SU-DHL-6 (cell line): ENCODE results near the gene OR4D6.

ENCODE experiments used
- H2AFZ ChIP-seq: fragments of 200-600 bp; sonication (generic); 2 replicates; pipeline ENCODE4 v1.6.1; 2014; ENCODE audit warnings: low read depth, mild to moderate bottlenecking, moderate library complexity, mixed read lengths, antibody characterized with exemption, low read length; ENCODE audit not compliant: severe bottlenecking
- H3F3A ChIP-seq: fragments of 200-600 bp; shearing (Covaris generic); 2 replicates; pipeline ENCODE4 v1.6.0; 2016; ENCODE audit warnings: antibody characterized with exemption, mild to moderate bottlenecking; ENCODE audit not compliant: insufficient read depth
- H3K27ac ChIP-seq: fragments of 200-600 bp; sonication (generic); 2 replicates; pipeline ENCODE4 v1.5.1; 2016; ENCODE audit warnings: low read depth, mild to moderate bottlenecking, low read length, moderate library complexity, mixed read lengths
- H3K27me3 ChIP-seq: fragments of 200-600 bp; sonication (generic), shearing (Covaris generic); 2 replicates; pipeline ENCODE4 v1.6.0; 2014; ENCODE audit warnings: mild to moderate bottlenecking, low read length
- H3K36me3 ChIP-seq: fragments of 200-600 bp; sonication (generic); 2 replicates; pipeline ENCODE4 v1.6.1; 2014; ENCODE audit warnings: mild to moderate bottlenecking, low read length, mixed read lengths
- H3K4me2 ChIP-seq: fragments of 300-600, 200-600 bp; shearing (Covaris generic), sonication (generic); 2 replicates; pipeline ENCODE4 v1.6.0; 2014; ENCODE audit warnings: low read length, low read depth, mild to moderate bottlenecking; ENCODE audit not compliant: poor library complexity, severe bottlenecking
- H3K4me3 ChIP-seq: fragments of 200-600 bp; sonication (generic); 2 replicates; pipeline ENCODE4 v1.5.1; 2014; ENCODE audit warnings: antibody characterized with exemption, low read length, mild to moderate bottlenecking, mixed read lengths; ENCODE audit not compliant: insufficient read depth, poor library complexity, severe bottlenecking
- H3K79me2 ChIP-seq: fragments of 200-600 bp; sonication (generic); 2 replicates; pipeline ENCODE4 v1.6.1; 2014; ENCODE audit warnings: mild to moderate bottlenecking, low read length, moderate library complexity; ENCODE audit not compliant: insufficient read depth
- H3K9ac ChIP-seq: fragments of 200-600 bp; sonication (generic); 2 replicates; pipeline ENCODE4 v1.7.0; 2014; ENCODE audit warnings: mild to moderate bottlenecking, low read length
- H3K9me2 ChIP-seq: fragments of 200-600 bp; sonication (generic); replicated peaks from 2 replicates; pipeline ENCODE4 v1.6.1; 2014; ENCODE audit warnings: low read length; ENCODE audit not compliant: insufficient read depth
- H3K9me3 ChIP-seq: fragments of 200-600 bp; sonication (generic); 2 replicates; pipeline ENCODE4 v1.6.1; 2014; ENCODE audit warnings: low read length, mixed read lengths; ENCODE audit not compliant: insufficient read depth
- H4K20me1 ChIP-seq: fragments of 200-600 bp; sonication (generic); 2 replicates; pipeline ENCODE4 v1.6.1; 2014; ENCODE audit warnings: low read depth, mild to moderate bottlenecking, antibody characterized with exemption, low read length, moderate library complexity, mixed read lengths
- EZH2phosphoT487 ChIP-seq: fragments of 200-600 bp; sonication (generic), shearing (Covaris generic); conservative IDR thresholded peaks from 2 replicates; pipeline ENCODE4 v1.6.1; 2018; ENCODE audit warnings: mild to moderate bottlenecking, antibody characterized with exemption, low read length, moderate library complexity, mixed read lengths
- TF ChIP-seq, protein P1 (sequence below): fragments of 200-600 bp; sonication (generic); IDR thresholded peaks from one replicate; pipeline ENCODE4 v1.5.1; 2017; ENCODE audit warnings: antibody characterized with exemption, mild to moderate bottlenecking, low read length, moderate library complexity; ENCODE audit not compliant: insufficient read depth, poor library complexity, severe bottlenecking

The OR4D6 gene

DNA sequence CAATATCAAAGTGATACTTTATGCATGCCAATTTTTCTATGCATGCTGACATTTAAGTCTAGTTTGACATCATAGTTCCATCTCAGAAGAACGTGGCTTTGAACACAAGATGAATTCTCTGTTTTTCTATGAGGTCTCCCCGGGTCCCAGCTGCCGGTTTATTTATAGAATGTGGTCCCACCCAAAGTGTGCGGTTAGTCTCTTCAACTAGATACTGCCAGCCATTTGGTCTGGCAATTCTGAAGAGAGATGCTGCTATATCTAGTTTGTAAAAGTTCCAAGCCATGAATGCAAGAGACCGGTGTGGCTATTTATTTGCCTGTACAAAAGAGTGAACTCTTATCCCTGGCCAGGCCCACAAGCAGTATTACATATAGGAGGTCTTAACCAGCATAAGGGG, 39.7 kb upstream of the OR4D6 start:
- Histone ChIP-seq H3K79me2 (no peaks in the 10 kb centered on the region), H3K9me2 (no peaks in the 10 kb centered on the region), H3K4me2 (no peak overlapping the region), H2AFZ (no peak overlapping the region), H3K9ac (no peak overlapping the region), H3K27me3 (no peaks in the 10 kb centered on the region), H3K9me3 (no peaks in the 10 kb centered on the region), H4K20me1 (no peaks in the 10 kb centered on the region), H3K36me3 (no peaks in the 10 kb centered on the region), H3F3A (no peaks in the 10 kb centered on the region), H3K27ac (no peak overlapping the region), H3K4me3 (no peak overlapping the region)
- TF ChIP-seq, protein P1, sequence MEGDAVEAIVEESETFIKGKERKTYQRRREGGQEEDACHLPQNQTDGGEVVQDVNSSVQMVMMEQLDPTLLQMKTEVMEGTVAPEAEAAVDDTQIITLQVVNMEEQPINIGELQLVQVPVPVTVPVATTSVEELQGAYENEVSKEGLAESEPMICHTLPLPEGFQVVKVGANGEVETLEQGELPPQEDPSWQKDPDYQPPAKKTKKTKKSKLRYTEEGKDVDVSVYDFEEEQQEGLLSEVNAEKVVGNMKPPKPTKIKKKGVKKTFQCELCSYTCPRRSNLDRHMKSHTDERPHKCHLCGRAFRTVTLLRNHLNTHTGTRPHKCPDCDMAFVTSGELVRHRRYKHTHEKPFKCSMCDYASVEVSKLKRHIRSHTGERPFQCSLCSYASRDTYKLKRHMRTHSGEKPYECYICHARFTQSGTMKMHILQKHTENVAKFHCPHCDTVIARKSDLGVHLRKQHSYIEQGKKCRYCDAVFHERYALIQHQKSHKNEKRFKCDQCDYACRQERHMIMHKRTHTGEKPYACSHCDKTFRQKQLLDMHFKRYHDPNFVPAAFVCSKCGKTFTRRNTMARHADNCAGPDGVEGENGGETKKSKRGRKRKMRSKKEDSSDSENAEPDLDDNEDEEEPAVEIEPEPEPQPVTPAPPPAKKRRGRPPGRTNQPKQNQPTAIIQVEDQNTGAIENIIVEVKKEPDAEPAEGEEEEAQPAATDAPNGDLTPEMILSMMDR, result no peak
- no peak for TF ChIP-seq EZH2phosphoT487

DNA sequence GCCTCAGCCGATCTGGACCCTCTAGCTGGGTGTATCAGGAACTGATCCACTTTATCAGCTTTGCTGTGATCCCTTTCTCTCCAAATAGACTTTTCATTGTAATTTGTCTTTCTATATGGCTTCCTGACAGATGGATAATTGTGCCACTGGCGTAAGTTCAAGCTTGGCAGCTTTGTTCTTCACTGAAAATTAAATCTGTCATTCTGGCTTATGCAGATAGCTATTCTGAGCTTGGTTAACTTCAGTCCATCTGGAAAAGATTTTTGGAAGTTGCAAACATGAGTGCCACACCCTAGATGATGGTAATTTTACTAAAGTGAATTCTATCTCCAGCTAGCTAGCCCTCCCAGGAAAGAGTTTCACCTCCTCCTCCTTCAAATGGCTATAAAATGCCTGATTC, 38.6 kb upstream of the OR4D6 start:
- Histone ChIP-seq H3K9me2 (no peaks in the 10 kb centered on the region), H3K27ac (no peak overlapping the region), H3F3A (no peaks in the 10 kb centered on the region), H3K9me3 (no peaks in the 10 kb centered on the region), H3K4me2 (no peak overlapping the region), H3K79me2 (no peaks in the 10 kb centered on the region), H3K9ac (no peak overlapping the region), H4K20me1 (no peaks in the 10 kb centered on the region), H2AFZ (no peak overlapping the region), H3K27me3 (no peaks in the 10 kb centered on the region), H3K4me3 (no peak overlapping the region), H3K36me3 (no peaks in the 10 kb centered on the region)
- TF ChIP-seq EZH2phosphoT487, result no peak
- TF ChIP-seq, protein P1, result no peak

DNA sequence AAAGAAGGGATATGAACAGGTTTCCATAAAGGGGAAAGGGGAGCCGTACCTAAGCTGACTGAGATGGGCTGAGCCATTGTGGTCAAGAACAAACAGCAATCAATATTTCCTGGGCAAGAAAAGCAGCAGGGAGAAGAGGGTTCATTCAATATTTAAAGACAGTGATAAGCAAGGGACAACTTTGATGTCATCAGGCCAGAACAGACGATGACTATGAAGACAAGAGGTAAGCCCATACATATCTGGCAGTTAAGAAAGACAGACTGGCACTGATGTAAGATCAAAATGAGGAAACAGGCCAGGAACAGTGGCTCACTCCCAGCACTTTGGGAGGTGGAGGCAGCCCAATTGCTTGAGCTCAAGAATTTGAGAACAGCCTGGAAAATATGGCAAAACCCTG, 32.9 kb upstream of the OR4D6 start:
- no peak overlapping the region for H3K4me3 ChIP-seq
- H3K9me3 ChIP-seq, result no peaks in the 10 kb centered on the region
- H3K27me3 ChIP-seq, result no peaks in the 10 kb centered on the region
- no peak overlapping the region for H3K9ac ChIP-seq
- H3K79me2 ChIP-seq, result no peaks in the 10 kb centered on the region
- no peak overlapping the region for H3K4me2 ChIP-seq
- H2AFZ ChIP-seq, result no peak overlapping the region
- no peak overlapping the region for H3K27ac ChIP-seq
- no peaks in the 10 kb centered on the region for H4K20me1 ChIP-seq
- TF ChIP-seq, protein P1, result no peak
- no peak for TF ChIP-seq EZH2phosphoT487
- no peaks in the 10 kb centered on the region for H3F3A ChIP-seq
- no peaks in the 10 kb centered on the region for H3K36me3 ChIP-seq
- no peaks in the 10 kb centered on the region for H3K9me2 ChIP-seq
